ENCODE results near the gene TBC1D22A.

The TBC1D22A gene

DNA sequence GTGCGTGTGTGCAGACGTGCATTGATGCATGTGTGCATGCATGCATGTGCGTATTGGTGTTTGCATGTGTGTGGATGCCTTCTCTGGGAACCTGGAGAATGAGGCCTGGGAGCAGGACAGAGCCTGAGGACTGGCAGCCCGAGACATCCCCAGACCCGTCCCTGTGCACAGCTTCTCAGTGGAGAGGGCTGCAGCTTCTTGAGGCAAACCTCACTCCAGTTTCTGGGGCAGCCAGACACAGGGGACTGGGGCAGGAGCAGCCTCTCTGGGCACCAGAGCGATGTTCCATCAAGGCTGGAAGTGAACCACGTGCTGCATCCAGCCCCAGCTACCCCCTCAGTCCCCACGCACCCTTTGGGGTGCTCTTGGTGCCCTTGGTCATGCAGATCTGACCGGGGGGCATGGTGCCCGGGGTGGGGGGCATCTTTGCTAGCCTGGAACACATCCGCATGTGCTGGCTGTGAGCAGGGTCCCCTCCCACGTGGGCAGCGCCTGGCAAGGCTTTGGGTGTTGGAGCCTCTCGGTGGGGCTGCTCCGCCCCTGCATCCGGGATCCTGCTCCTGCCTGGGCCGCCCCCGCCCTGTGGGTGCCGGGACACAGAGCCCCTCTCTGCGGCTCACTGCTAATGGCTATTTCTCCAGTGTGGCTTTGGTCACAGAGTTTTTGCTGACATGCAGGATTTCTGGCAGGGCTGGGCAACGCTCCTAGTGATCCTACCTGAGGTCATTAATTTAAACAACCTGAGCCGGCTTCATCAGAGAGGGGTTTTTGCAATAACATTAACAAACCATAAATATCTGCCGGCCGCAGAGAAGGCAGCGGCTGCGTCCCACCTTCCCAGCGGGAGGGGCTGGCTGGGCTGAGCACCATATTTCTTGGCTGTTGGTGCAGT is 434.7 kb downstream of the TBC1D22A start:
- no peak overlapping the region for H3K9ac ChIP-seq (ENCODE audit: low read depth, low read length)
- no peak overlapping the region for H3K4me3 ChIP-seq (ENCODE audit: low read length)
- H3K4me2 ChIP-seq (ENCODE audit: low read length): no peak overlapping the region
- no peaks in the 10 kb centered on the region for H3K36me3 ChIP-seq (ENCODE audit: insufficient read depth, low read length)
- H3K9me3 ChIP-seq (replicated peaks; ENCODE audit: low read length): no peaks in the 10 kb centered on the region
- no peaks in the 10 kb centered on the region for H3K4me1 ChIP-seq (ENCODE audit: control insufficient read depth, insufficient read depth, low read length)
- peaks cover 24% of the 10 kb centered on the region for H3K27me3 ChIP-seq (ENCODE audit: control insufficient read depth, insufficient read depth, low read length)

DNA sequence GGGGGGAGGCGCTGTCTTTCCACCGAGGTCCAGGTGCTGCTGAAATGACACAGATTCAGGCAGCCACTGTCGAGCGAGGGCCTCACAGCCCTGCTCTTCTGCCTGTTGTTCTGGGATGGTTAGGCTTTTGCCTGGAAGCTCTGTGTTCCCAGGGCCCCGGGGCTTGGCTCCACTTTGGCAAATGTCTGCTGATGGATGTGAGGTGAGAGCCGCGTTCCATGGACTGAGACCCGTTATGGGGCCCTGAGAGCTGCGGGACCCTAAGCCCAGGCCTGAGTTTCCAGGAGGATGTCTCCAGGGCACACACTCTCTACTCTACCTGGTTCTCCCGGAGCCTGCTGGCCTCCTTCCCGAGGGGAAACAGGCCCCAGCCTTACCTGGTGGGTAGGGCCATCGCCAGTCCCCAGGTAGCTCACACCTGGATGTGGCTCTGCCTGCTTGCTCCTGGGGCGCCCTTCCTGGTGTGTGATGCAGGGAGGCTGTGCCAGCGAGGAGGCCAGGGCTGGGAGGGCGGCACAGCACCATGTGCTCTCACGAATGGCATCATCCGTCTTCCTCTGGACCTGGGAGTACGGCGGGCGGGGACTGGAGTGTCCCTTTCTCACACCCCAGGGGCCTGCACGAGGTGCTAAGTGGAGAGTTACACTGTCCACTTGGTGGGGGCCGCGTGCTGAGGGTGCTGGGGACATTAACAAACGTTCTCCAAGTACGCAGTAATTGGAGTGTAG is 435.5 kb downstream of the TBC1D22A start:
- Histone ChIP-seq H3K9ac (ENCODE audit: low read depth, low read length) (no peak overlapping the region), H3K4me3 (ENCODE audit: low read length) (no peak overlapping the region), H3K36me3 (ENCODE audit: insufficient read depth, low read length) (no peaks in the 10 kb centered on the region), H3K27me3 (ENCODE audit: control insufficient read depth, insufficient read depth, low read length) (peaks cover 24% of the 10 kb centered on the region), H3K9me3 (replicated peaks; ENCODE audit: low read length) (no peaks in the 10 kb centered on the region), H3K4me2 (ENCODE audit: low read length) (no peak overlapping the region), H3K4me1 (ENCODE audit: control insufficient read depth, insufficient read depth, low read length) (no peaks in the 10 kb centered on the region)

DNA sequence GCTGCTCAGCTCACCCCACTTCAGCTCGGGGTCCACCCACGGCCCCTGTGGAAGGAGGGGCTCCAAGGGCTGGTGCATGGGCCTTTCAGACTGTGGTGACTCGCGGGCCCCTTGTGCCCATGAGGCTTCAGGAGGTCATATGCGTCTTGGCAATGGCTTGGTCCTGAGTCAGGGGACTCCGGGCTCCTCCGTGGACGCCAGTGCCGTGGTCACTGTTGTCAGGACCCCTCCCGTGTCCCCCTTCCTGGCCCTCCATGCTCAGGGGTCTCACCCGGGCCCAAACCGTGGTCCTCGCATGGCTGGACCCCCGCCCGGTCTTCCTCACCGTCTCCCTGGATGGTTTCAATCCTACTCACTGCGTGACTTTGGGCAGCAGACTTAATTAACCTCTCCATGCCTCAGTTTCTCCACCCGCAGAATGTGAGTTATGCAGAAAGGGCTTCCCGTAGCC is 436.4 kb downstream of the TBC1D22A start:
- Histone ChIP-seq H3K36me3 (ENCODE audit: insufficient read depth, low read length) (no peaks in the 10 kb centered on the region), H3K27me3 (ENCODE audit: control insufficient read depth, insufficient read depth, low read length) (peaks cover 24% of the 10 kb centered on the region), H3K4me3 (ENCODE audit: low read length) (no peak overlapping the region), H3K4me1 (ENCODE audit: control insufficient read depth, insufficient read depth, low read length) (no peaks in the 10 kb centered on the region), H3K9ac (ENCODE audit: low read depth, low read length) (no peak overlapping the region), H3K9me3 (replicated peaks; ENCODE audit: low read length) (no peaks in the 10 kb centered on the region), H3K4me2 (ENCODE audit: low read length) (no peak overlapping the region)

DNA sequence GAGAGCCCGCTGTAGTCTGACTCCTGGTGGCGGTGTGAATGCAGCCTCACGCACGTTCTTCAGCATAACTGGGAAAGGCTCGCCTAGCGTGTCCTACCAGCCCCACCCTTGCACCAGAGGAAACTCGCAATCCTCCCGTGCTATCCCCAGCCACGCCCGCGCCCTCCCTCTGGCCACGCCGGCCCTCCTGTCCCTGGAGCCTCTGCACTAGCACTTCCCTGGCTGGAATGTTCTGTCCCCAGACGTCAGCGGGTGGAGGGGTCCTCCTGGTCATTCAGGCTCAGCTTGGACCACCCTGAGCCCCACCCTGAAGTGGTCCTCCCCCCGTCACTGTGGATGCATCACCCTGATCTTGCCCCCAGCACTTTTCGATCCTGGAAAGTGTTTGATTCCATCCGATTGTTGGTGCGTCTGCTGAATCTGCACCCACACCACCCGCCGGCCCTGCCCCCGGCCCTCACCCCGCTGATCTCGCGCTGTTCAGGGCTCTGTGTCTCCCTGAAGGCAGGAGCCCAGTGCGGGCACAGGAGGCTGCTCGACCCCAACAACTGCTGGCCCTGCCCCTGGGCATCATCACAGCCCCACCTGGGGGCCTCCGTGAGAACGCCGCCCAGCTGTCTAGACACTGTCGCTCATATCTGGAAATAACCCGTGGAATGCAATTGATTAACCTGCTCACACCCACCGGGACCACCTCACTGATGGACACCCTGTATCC is 437.0 kb downstream of the TBC1D22A start:
- no peak overlapping the region for H3K4me3 ChIP-seq (ENCODE audit: low read length)
- no peaks in the 10 kb centered on the region for H3K9me3 ChIP-seq (replicated peaks; ENCODE audit: low read length)

DNA sequence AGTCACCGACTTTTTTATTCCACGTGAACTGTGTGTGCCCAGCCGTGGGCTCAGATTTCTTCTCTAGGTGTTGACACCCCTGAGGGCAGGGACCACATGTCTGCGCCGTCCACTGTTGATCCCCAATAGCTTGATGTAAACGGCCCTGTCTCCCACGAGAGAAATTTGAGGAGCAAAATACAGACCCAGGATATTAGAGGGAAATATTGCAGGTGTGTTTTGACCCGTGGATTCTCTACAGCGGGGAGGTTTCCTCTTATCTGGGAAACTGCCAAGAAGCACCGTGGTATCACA is 437.5 kb downstream of the TBC1D22A start:
- H3K4me2 ChIP-seq (ENCODE audit: low read length): no peak overlapping the region

More for the DNA sequence above, 437.0 kb downstream of the TBC1D22A start:
- no peaks in the 10 kb centered on the region for H3K4me1 ChIP-seq (ENCODE audit: control insufficient read depth, insufficient read depth, low read length)
- no peaks in the 10 kb centered on the region for H3K36me3 ChIP-seq (ENCODE audit: insufficient read depth, low read length)
- H3K9ac ChIP-seq (ENCODE audit: low read depth, low read length): no peak overlapping the region
- H3K27me3 ChIP-seq (ENCODE audit: control insufficient read depth, insufficient read depth, low read length): peaks cover 24% of the 10 kb centered on the region
- H3K4me2 ChIP-seq (ENCODE audit: low read length): no peak overlapping the region

DNA sequence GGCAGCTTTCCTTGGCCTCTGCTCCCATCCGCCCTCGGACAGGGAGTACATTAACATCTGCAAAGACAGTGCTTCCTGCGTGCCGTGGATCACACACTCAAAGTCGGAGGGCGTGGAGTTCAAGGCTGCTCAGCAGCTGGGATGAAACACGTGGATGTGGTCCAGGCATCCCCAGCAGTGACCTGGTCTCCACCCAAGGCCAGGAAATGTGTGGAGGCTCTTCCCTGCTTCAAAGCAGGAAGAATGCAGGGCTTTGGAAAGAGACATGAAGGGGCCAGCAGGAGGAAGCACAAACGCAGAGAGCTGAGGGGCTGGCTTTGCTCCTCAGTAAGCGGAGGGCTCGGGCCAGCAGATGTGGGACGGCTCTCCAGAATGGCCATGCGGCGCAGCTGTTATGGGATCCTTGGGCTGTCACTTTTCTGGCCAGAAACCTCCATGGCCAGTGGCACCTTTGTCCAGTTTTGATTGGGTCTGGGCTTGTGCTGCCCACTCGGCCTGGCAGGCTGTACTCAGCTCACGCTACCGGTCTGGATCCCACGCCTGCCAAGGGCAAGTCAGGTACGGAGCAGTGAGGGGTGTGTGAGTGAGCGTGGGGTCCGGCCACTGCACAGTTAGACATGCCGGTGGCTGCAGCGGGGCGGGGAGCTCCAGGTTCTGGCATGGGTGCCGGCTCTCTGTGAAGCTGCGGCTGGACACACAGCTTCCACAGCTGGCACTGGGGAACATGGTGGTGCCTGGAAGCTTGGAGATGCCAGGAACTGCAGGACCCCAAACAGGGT is 438.0 kb downstream of the TBC1D22A start:
- Histone ChIP-seq H3K4me2 (ENCODE audit: low read length) (peak overlapping the region; percentile 23), H3K4me3 (ENCODE audit: low read length) (no peak overlapping the region), H3K9me3 (replicated peaks; ENCODE audit: low read length) (no peaks in the 10 kb centered on the region), H3K36me3 (ENCODE audit: insufficient read depth, low read length) (no peaks in the 10 kb centered on the region), H3K27me3 (ENCODE audit: control insufficient read depth, insufficient read depth, low read length) (peaks cover 24% of the 10 kb centered on the region), H3K9ac (ENCODE audit: low read depth, low read length) (no peak overlapping the region), H3K4me1 (ENCODE audit: control insufficient read depth, insufficient read depth, low read length) (no peaks in the 10 kb centered on the region)

More for the DNA sequence above, 437.5 kb downstream of the TBC1D22A start:
- no peaks in the 10 kb centered on the region for H3K4me1 ChIP-seq (ENCODE audit: control insufficient read depth, insufficient read depth, low read length)
- H3K27me3 ChIP-seq (ENCODE audit: control insufficient read depth, insufficient read depth, low read length): peaks cover 24% of the 10 kb centered on the region
- H3K36me3 ChIP-seq (ENCODE audit: insufficient read depth, low read length): no peaks in the 10 kb centered on the region
- H3K9me3 ChIP-seq (replicated peaks; ENCODE audit: low read length): no peaks in the 10 kb centered on the region
- no peak overlapping the region for H3K4me3 ChIP-seq (ENCODE audit: low read length)
- no peak overlapping the region for H3K9ac ChIP-seq (ENCODE audit: low read depth, low read length)

DNA sequence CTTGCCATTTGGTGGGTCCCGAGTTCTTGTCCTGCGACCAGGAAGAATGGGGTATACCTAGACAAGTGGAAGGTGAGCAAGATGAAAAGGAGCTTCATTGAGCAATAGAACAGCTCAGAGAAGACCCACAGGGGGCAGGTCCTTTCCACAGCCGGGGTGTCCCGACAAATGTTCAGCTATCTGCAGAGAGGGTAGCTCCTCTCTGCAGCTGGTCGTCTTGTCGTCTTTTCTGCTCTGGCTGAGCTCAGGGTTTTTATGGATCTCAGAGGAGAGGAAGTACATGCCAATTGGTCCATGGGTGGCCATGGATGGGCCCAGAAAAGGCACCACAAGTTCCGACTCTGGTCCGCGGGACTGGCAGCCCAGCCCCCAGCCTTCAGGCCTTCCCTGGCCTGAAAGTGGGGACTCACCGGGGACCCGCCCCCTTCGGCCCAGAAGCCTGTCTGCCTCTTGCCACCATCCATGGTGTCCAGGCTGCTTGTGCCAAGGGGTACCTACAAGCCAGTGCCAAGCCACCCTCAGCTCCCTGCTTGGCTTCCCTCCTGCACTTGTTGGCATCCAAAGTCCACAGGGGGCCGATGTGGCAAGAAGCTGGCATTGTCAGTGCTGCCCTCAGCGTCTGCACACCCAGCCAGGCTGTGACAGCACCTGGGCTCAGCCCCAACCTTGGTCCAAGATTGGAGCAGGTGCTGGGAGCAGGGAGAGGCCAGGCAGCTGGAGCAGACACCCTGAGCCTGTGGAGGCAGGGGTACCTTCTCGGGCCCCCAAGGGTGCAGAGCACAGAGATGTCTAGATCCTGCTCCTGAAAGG is 438.9 kb downstream of the TBC1D22A start:
- Histone ChIP-seq H3K4me1 (ENCODE audit: control insufficient read depth, insufficient read depth, low read length) (no peaks in the 10 kb centered on the region), H3K4me2 (ENCODE audit: low read length) (no peak overlapping the region), H3K9me3 (replicated peaks; ENCODE audit: low read length) (no peaks in the 10 kb centered on the region), H3K36me3 (ENCODE audit: insufficient read depth, low read length) (no peaks in the 10 kb centered on the region), H3K27me3 (ENCODE audit: control insufficient read depth, insufficient read depth, low read length) (peaks cover 24% of the 10 kb centered on the region), H3K9ac (ENCODE audit: low read depth, low read length) (no peak overlapping the region), H3K4me3 (ENCODE audit: low read length) (no peak overlapping the region)

DNA sequence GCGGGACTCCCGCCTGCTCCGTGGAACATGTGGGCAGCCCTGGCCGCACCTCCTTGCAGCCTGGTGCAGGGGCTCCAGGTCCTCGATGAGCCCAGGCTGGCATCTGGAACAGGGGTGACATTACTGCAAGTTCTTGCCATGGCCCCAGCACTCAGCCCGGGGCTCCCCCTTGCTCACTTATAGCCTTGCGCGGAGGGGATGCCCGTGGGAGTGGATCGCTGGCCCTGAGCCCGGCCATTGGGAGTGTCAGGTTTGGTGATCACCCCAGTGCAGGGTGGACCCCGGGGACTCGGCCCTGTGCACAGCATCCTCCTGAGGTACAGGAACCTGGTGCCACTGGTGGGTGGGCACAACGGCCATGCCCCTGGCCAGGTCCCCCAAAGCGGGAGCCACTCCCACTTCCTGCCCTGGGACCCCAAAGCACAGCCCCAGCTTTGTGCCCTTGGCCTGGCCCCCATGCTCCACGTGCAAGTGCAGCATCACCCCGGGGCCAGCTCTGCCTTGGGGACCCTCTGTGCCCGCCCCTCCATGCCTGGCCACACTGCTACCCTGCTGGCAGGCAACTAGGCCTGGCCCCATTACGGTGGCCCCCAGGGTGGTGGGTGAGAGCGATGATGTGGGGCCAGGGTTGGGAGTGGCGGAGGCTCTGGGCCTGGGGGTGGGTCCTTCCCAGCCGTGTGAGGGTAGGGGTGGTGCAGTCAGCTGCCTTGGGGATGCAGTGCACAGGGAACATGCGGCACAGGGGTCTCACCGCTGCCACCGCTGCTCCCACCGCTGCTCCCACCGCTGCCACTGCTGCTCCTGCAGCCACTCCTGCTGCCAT is 439.8 kb downstream of the TBC1D22A start:
- peaks cover 24% of the 10 kb centered on the region for H3K27me3 ChIP-seq (ENCODE audit: control insufficient read depth, insufficient read depth, low read length)
- H3K4me3 ChIP-seq (ENCODE audit: low read length): no peak overlapping the region
- no peaks in the 10 kb centered on the region for H3K36me3 ChIP-seq (ENCODE audit: insufficient read depth, low read length)
- H3K9ac ChIP-seq (ENCODE audit: low read depth, low read length): no peak overlapping the region
- no peaks in the 10 kb centered on the region for H3K4me1 ChIP-seq (ENCODE audit: control insufficient read depth, insufficient read depth, low read length)
- H3K4me2 ChIP-seq (ENCODE audit: low read length): no peak overlapping the region
- no peaks in the 10 kb centered on the region for H3K9me3 ChIP-seq (replicated peaks; ENCODE audit: low read length)

DNA sequence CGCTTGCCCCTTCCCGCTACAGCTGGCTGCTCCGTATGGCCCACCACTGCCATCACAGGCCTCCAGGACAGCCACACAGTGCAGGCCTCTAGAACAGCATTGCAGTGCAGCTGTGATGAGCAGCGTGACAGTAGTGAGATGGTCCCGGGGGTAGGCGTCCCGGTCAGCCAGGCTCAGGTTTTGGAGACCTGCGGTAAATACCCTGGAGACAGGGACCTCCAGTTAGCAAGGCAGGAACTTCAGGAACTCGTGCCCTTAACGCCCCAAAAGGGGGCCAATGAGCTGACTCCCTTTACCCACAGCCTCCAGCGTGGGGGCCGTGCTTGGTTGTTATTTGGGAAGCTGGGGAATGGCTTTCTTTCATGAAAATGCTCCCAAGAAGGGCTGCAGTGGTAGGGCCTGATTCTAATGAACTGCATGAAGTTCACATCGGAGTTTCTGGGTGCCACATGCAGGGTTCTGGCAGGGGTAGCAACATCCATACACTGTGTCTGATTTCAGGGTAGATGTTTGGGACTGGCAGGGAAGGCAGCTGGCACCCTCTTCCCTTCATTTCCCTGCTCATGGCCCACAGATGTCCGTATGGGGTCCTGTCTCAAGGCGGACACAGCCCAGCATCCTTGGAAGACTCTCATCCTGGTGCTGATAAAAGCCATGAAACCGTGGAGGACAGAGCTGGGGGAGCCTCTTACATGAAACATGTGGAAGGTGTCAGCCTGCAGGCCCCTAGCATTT is 440.5 kb downstream of the TBC1D22A start:
- Histone ChIP-seq H3K27me3 (ENCODE audit: control insufficient read depth, insufficient read depth, low read length) (peaks cover 24% of the 10 kb centered on the region), H3K36me3 (ENCODE audit: insufficient read depth, low read length) (no peaks in the 10 kb centered on the region), H3K4me2 (ENCODE audit: low read length) (no peak overlapping the region), H3K4me1 (ENCODE audit: control insufficient read depth, insufficient read depth, low read length) (no peaks in the 10 kb centered on the region), H3K4me3 (ENCODE audit: low read length) (no peak overlapping the region), H3K9ac (ENCODE audit: low read depth, low read length) (no peak overlapping the region), H3K9me3 (replicated peaks; ENCODE audit: low read length) (no peaks in the 10 kb centered on the region)
